C4-2B (cell line): Measurements from ENCODE around the gene PPP2R2C.

Source experiments
- H3K27ac ChIP-seq: fragments of 450-650 bp; 2 replicates; pipeline ENCODE4 v1.5.1; 2017
- CTCF ChIP-seq: fragments of 450-650 bp; conservative IDR thresholded peaks from 2 replicates; pipeline ENCODE4 v1.5.1; 2017; ENCODE audit warnings: mild to moderate bottlenecking
- ZFX ChIP-seq: fragments of 450-650 bp; IDR thresholded peaks from 2 replicates; pipeline ENCODE4 v1.6.1; 2017

Gene PPP2R2C

GRCh38 chr4:6364146-6364545, 108.3 kb downstream of the PPP2R2C start:
- TF ChIP-seq ZFX: no peak
- no peak for TF ChIP-seq CTCF

GRCh38 chr4:6362896-6363295, 109.5 kb downstream of the PPP2R2C start:
- no peak for TF ChIP-seq CTCF
- TF ChIP-seq ZFX: no peak
- H3K27ac ChIP-seq: no peak overlapping the region

More at GRCh38 chr4:6364146-6364545, 108.3 kb downstream of the PPP2R2C start:
- no peak overlapping the region for H3K27ac ChIP-seq

- TF ChIP-seq CTCF (no peak), ZFX (no peak)
- H3K27ac ChIP-seq: no peak overlapping the region
Observed at GRCh38 chr4:6362243-6362885, 110.0 kb downstream of the PPP2R2C start.

- TF ChIP-seq ZFX (no peak), CTCF (no peak)
- no peak overlapping the region for H3K27ac ChIP-seq
Observed at GRCh38 chr4:6361076-6361784, 111.2 kb downstream of the PPP2R2C start.

- no peak for TF ChIP-seq CTCF
- no peak for TF ChIP-seq ZFX
Observed at GRCh38 chr4:6360385-6360784, 112.0 kb downstream of the PPP2R2C start.

GRCh38 chr4:6359536-6360308, 112.7 kb downstream of the PPP2R2C start:
- no peak for TF ChIP-seq CTCF
- no peak for TF ChIP-seq ZFX
- no peak overlapping the region for H3K27ac ChIP-seq

More at GRCh38 chr4:6360385-6360784, 112.0 kb downstream of the PPP2R2C start:
- no peak overlapping the region for H3K27ac ChIP-seq

- TF ChIP-seq ZFX: no peak
- no peak for TF ChIP-seq CTCF
- H3K27ac ChIP-seq: no peak overlapping the region
Observed at GRCh38 chr4:6357476-6357875, 114.9 kb downstream of the PPP2R2C start.
